Calu3 (cell line): ENCODE data around the gene SNX12. TPM values are rescaled to one million over a fixed set of nuclear protein-coding genes. Genes with fewer than 3 reads are reported as not detected.

Experiments used
- BruUV-seq: library from RNA; stranded (reverse); fragments of 400-500 nt; replicated peaks from 2 replicates; lab custom pipeline; 2021; lab: Mats Ljungman, UMichigan
- CTCF ChIA-PET: fragments of 300-600 bp; sonication (Branson Sonifier 250); formaldehyde crosslinking; loops from one replicate; lab custom pipeline; 2022; ENCODE audit warnings: antibody characterized with exemption; lab: Charles Lee
- DNase-seq: peaks from one replicate; pipeline ENCODE4 v3.0.0; 2022
- H3K27ac Mint-ChIP-seq: one replicate; pipeline ENCODE4 v1.8.0; 2022; ENCODE audit warnings: mixed read lengths; ENCODE audit not compliant: unreplicated experiment
- H3K27me3 Mint-ChIP-seq: one replicate; pipeline ENCODE4 v1.8.0; 2022; ENCODE audit warnings: mixed read lengths; ENCODE audit not compliant: unreplicated experiment
- H3K36me3 Mint-ChIP-seq: one replicate; pipeline ENCODE4 v1.8.0; 2022; ENCODE audit warnings: mild to moderate bottlenecking, moderate library complexity, mixed read lengths; ENCODE audit not compliant: insufficient read depth, unreplicated experiment
- H3K4me1 Mint-ChIP-seq: one replicate; pipeline ENCODE4 v1.8.0; 2022; ENCODE audit warnings: mild to moderate bottlenecking, low read depth, mixed read lengths; ENCODE audit not compliant: unreplicated experiment
- H3K4me3 Mint-ChIP-seq: one replicate; pipeline ENCODE4 v1.8.0; 2022; ENCODE audit warnings: mild to moderate bottlenecking, low read depth, moderate library complexity, mixed read lengths; ENCODE audit not compliant: unreplicated experiment
- H3K9me3 Mint-ChIP-seq: one replicate; pipeline ENCODE4 v1.8.0; 2022; ENCODE audit warnings: low read depth, mixed read lengths; ENCODE audit not compliant: unreplicated experiment
- intact Hi-C: fragments of 100-400 bp; cut with micrococcal nuclease; formaldehyde crosslinking; loops from one replicate; pipeline ENCODE4 v1.10.0; 2022; ENCODE audit not compliant: unreplicated experiment
- total RNA-seq: library from RNA; stranded (reverse); gene quantifications from 2 replicates; pipeline ENCODE4 v1.2.3, GENCODE V29; 2022
- TF ChIP-seq, protein P1 (sequence below): fragments of 200-600 bp; IDR thresholded peaks from one replicate; pipeline ENCODE4 v1.8.0; 2022; ENCODE audit warnings: antibody characterized with exemption; ENCODE audit not compliant: unreplicated experiment

The SNX12 gene
- total RNA-seq, 1 experiment from 2014 or later = 82.7 TPM

GRCh38 chrX:71099736-71100135 is 31.6 kb upstream of the SNX12 start:
- CTCF ChIA-PET = interaction anchor here (0.6 kb wide), 1 partner anchor 434 kb away, joined by 3 read pairs; no protein-coding TSS in a partner anchor
- TF ChIP-seq, protein P1, sequence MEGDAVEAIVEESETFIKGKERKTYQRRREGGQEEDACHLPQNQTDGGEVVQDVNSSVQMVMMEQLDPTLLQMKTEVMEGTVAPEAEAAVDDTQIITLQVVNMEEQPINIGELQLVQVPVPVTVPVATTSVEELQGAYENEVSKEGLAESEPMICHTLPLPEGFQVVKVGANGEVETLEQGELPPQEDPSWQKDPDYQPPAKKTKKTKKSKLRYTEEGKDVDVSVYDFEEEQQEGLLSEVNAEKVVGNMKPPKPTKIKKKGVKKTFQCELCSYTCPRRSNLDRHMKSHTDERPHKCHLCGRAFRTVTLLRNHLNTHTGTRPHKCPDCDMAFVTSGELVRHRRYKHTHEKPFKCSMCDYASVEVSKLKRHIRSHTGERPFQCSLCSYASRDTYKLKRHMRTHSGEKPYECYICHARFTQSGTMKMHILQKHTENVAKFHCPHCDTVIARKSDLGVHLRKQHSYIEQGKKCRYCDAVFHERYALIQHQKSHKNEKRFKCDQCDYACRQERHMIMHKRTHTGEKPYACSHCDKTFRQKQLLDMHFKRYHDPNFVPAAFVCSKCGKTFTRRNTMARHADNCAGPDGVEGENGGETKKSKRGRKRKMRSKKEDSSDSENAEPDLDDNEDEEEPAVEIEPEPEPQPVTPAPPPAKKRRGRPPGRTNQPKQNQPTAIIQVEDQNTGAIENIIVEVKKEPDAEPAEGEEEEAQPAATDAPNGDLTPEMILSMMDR = no peak
- Mint-ChIP-seq H3K27me3 (no peaks in the 10 kb centered on the region), H3K4me1 (peaks cover 12% of the 10 kb centered on the region), H3K4me3 (no peak overlapping the region), H3K36me3 (peaks cover 19% of the 10 kb centered on the region), H3K9me3 (no peaks in the 10 kb centered on the region), H3K27ac (no peak overlapping the region)
- no peak for DNase-seq
- no TSS peak for BruUV-seq
- intact Hi-C loops = loop anchor here (5.0 kb wide), 1 partner anchor 78 kb away; no protein-coding TSS in a partner anchor

DNA sequence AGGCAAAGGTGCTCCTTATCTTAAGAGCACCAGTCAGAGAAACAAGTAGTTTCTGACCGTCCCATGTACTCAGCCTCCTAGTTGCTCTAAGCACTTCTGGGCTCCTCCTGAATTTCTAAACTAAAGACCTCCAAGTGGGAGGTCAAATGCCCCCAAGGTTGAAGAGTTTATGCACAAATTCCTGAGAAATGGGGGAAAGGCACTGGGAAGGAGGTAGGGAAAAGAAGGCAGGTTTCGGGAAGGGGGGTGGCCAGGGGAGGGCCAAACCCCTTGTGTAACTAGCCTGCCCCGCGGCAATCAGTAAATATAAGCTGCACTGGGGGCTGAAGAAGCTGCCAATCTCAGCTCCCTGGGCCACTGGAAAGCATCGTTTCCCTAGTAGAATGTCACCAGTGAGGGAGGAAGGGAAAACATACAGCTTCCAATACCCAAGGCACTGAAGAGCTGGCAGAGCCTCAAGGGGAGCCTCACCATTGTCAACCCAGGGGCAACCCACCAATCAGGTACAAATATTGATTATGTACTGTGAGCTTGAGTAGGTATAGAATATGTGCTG is 30.9 kb upstream of the SNX12 start:
- BruUV-seq = no TSS peak
- H3K27ac Mint-ChIP-seq = no peak overlapping the region
- H3K36me3 Mint-ChIP-seq = peaks cover 20% of the 10 kb centered on the region
- no peak for DNase-seq
- H3K4me3 Mint-ChIP-seq = no peak overlapping the region
- no peaks in the 10 kb centered on the region for H3K9me3 Mint-ChIP-seq
- CTCF ChIA-PET = no interaction called here
- intact Hi-C loops = loop anchor here (5.0 kb wide), 1 partner anchor 78 kb away; no protein-coding TSS in a partner anchor
- peaks cover 5% of the 10 kb centered on the region for H3K4me1 Mint-ChIP-seq
- no peaks in the 10 kb centered on the region for H3K27me3 Mint-ChIP-seq
- TF ChIP-seq, protein P1 = no peak

- no TSS peak for BruUV-seq
- CTCF ChIA-PET = no interaction called here
Measured at GRCh38 chrX:71098302-71098701, 30.2 kb upstream of the SNX12 start.

GRCh38 chrX:71096760-71097032 is 28.6 kb upstream of the SNX12 start:
- no peaks in the 10 kb centered on the region for H3K4me1 Mint-ChIP-seq
- no peak for DNase-seq
- H3K36me3 Mint-ChIP-seq = peaks cover 20% of the 10 kb centered on the region
- peak overlapping the region; percentile 92 for H3K4me3 Mint-ChIP-seq
- no peaks in the 10 kb centered on the region for H3K9me3 Mint-ChIP-seq
- no peak overlapping the region for H3K27ac Mint-ChIP-seq
- intact Hi-C loops = loop anchor here (5.0 kb wide), 1 partner anchor 81 kb away; no protein-coding TSS in a partner anchor
- no peaks in the 10 kb centered on the region for H3K27me3 Mint-ChIP-seq
- no TSS peak for BruUV-seq
- TF ChIP-seq, protein P1 = no peak
- CTCF ChIA-PET = no interaction called here

More at GRCh38 chrX:71098302-71098701, 30.2 kb upstream of the SNX12 start:
- H3K4me3 Mint-ChIP-seq = no peak overlapping the region
- peaks cover 20% of the 10 kb centered on the region for H3K36me3 Mint-ChIP-seq
- no peaks in the 10 kb centered on the region for H3K4me1 Mint-ChIP-seq
- H3K27ac Mint-ChIP-seq = no peak overlapping the region
- peak; percentile 59 for DNase-seq
- TF ChIP-seq, protein P1 = peak; percentile 51
- no peaks in the 10 kb centered on the region for H3K9me3 Mint-ChIP-seq
- no peaks in the 10 kb centered on the region for H3K27me3 Mint-ChIP-seq
- intact Hi-C loops = loop anchor here (5.0 kb wide), 1 partner anchor 79 kb away; no protein-coding TSS in a partner anchor
